ENCODE results near the gene SMAP2.

SMAP2 gene

DNA sequence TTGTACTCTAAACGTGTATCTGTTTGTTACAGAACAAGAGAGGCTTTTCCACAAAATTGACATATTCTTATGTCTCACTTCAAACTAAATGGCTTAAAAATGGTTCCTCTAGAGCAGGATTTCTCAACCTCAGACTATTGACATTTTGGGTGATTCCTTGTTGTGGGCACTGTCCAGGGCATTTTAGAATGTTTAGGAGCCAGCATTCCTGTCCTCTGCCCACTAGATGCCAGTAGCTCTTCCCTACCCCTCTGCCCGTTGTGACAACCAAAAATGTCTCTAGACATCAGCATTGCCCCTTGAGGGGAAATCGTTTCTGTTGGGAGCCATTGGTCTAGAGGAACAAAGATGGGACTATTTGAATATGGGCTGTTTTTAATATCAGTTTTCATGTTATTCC lies 17.3 kb downstream of the SMAP2 start:
- DNase-seq (ENCODE audit: low read depth in 2 of 2), result no peak

DNA sequence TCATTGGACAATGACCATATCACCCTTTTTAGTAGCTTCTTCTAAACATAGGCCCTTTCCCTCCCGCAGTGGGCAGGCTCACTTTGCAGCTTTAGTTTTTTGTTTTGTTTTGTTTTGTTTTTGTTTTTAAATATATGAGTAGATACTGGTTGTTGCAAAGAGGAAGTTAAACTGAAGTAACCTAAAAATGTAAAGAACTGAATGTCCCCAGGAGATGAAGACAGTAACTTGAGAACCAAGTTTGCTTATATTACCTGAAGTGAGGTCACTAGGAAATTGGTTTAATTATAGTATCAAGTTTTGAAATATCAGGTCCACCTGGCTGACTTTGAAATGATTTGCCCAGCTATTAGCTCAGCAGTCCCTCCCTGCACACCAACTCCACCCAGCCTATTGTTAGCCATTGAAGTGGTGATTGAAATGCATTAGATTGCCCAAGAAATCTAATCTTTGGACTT lies 18.2 kb downstream of the SMAP2 start:
- no peak for DNase-seq (ENCODE audit: low read depth in 2 of 2)

DNA sequence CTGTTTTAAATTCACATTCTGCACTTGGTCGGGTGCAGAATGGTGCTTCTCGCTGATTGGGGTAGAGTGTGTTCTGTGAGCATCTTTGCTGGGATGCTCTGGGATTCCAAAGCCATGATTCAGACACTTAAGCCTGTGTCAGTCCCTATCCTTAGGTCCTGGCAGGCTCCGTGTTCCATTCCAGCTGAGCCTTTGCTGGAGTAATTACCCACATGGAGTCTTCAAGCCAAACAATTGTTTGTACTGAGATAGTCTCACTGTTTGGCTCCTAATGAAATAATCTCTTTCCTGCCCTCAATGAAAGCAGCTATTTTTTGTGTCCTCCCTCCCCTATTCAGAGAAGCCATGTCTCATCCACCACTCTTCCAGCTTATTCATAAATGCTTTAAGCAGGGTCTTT lies 18.7 kb downstream of the SMAP2 start:
- no peak for DNase-seq (ENCODE audit: low read depth in 2 of 2)

DNA sequence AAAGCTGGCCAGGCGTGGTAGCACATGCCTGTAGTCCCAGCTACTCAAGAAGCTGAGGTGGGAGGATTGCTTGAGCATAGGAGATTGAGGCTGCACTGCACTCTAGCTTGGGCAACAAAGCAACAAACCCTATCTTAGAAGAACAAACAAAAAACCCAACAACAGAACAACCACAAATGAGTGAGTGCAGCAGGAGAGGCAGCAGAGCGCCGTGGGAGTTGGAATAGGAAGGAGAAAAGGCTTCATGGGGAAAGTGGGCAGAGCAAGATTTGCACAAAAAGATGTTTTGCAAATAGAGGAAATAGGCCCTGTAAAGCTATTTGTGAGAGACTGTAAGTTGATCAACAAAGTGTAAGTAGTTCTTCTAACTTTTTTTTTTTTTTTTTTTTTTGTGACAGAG lies 19.6 kb downstream of the SMAP2 start:
- DNase-seq (ENCODE audit: low read depth in 2 of 2), result no peak

DNA sequence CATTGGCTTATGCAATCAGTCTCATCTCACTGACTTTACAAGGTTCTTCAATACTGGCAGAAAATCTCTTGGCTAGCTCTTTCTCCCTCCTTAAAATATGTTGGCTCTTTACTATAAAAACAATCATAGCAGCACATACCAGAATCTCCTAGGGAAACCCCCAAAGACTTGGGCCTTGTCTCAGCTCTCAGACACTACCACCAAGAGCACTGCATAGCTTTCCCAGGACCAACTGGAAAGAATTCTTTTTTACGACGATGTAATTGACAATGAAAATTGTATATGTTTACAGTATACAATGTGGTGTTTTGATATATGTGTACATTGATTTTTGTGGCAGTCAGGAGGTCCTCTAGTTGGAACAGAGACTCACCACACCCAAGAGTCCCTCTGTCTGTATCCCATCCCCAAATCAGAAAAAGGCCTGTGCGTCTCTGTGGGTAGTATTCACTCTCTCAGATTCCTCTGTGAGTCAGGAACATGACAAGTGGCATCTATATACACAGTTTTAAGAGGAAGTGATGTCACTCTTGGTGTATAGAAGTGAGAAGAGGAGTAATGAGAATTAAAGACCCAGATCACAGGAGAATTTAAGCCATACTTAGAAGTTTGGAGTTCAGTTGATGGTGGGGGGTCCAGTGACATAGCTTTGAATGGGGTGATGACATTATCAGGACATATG lies 21.1 kb downstream of the SMAP2 start:
- no peak for DNase-seq (ENCODE audit: low read depth in 2 of 2)

DNA sequence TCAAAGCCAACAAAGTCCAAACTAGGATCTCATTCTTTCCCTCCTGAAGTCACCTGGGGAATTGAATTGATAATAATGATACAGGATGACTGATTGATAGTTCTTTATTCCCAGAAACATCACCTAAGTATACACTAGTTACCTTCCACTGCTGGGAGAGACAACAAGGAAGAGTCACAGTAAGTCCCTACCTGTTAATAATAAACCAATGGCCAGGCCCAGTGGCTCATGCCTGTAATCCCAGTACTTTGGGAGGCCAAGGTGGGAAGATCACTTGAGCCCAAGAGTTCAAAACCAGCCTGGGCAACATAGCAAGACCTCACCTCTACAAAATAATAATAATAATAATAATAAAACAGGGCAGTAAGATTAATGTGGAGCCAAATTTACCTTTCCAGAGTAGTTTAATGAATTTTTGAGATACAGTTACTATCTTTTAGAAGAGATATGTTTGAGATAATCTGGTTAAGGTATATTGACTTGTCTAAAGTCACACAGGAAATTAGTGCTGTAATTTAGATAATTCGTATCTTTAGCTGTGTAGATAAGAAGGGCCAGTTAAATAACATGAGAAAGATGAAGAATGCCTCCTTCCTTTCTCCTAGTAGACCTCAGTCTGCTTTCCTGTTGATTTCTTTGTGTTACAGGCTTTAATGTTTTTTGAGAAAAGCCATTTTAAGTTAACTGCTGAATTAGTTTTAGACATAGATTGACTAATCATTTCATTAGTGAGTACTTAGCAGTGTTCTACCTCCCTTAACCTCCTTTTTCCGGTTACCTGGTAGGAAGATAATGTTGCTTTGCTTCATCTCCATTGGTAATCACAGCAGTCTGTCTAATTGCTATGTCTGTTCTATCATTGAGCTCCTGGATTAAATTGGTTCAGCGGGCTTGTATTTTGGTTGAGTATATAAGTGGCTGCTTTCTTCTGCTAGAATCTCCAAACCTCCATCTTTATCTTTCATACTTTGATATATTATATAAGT lies 22.0 kb downstream of the SMAP2 start:
- no peak for DNase-seq (ENCODE audit: low read depth in 2 of 2)

DNA sequence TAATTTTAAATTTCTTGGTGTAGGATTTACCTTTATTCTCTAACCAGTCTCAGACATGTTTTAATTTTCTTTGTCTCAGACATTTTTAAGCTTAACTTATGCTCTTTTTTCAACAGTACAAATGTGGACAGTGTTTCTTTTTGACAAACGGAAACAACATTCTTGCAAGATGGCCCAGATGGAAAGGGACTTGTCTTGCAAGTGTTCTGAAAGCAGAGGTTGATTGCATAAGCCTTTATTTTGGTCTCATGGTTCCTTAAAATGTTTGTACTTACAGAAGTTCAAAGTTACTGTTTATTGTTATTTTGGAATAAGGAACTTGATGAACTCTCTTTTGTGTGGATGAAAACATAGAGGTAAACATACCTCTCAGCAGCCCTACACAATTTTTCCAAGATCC lies 22.9 kb downstream of the SMAP2 start:
- DNase-seq (ENCODE audit: low read depth in 2 of 2), result no peak

DNA sequence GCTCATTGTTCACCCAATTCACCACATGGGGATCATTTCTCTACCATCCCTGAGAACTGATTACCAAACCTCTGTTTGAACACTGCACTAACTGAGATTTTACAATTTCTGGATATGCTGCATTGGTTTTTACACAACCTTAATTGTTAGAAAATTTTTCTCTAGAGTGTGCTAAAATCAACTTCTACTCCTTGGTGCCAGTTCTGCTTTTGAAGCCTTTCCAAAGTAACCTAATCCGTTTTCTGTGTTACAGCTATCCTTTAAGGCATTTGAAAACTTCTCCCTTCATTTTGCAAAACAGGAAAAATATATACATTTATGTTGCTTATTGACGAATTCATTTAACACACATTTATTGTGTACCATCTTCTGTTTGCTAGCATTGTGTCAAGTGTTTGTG lies 23.7 kb downstream of the SMAP2 start:
- no peak for DNase-seq (ENCODE audit: low read depth in 2 of 2)

DNA sequence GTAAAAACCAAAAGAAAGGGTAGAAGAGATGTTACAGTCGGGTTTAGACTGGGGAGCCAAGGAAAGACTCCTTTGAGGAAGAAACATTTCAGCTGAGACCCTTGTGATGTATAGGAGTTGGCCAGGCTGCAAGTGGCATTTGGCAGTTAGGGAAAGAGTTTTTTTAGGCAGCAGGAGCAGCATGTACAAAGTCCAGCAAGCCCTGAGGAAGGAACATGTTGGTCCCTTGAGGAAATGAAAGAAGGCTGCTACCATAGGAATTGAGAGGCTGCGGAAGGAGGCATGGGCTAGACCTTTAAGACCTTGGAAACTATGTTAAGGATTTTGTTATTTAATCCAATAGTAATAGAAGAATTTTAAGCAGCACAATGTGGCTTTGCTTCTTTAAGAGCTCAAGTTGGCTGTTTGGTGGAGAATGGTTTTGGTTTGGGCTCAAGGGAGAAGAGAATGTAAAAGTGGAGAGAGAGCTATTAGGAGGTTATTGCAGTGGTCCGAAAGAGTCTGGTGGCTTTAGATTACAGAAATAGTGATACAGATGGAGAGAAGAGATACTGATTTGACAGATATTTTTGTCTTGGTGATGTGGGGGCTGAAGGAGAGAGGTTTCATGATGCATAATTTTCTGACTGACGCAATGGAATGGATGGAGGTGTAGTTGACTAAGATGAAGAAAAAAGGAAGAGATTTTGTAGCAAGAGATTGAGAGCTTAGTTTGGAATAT lies 26.6 kb downstream of the SMAP2 start:
- DNase-seq (ENCODE audit: low read depth in 2 of 2), result no peak

DNA sequence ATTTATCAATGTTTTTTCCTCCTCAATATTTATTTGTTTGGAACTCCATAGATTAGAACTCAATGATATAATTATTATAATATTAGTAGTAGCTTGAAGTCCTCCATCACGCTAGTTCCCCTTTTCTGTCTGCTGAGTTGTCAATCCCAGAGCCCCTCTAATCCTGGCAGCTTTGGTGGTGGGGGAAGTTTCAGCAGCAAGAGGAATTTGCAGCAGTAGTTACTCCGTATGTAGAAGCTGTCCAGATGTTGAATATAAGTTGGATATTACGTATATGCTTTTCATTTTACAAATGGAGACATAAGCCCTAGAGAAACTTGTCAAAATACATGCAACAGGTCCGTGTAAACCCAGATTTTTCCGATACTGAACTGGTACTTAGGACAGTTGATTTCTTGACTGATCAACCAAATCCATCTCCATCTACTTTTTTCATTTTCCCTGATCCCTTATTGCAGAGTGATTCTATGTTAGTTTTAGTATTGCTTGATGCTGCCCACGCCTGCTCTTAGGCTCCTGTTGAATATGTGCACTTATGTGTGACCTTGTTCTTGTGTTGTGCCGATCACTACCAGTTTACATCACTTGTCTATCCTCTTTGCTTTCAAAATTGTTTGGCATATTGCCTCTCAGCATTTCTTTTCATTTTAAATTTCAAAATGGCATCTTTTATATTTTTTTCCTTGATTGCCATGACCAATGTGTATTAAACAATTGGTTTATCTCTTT lies 28.1 kb downstream of the SMAP2 start:
- no peak for DNase-seq (ENCODE audit: low read depth in 2 of 2)

DNA sequence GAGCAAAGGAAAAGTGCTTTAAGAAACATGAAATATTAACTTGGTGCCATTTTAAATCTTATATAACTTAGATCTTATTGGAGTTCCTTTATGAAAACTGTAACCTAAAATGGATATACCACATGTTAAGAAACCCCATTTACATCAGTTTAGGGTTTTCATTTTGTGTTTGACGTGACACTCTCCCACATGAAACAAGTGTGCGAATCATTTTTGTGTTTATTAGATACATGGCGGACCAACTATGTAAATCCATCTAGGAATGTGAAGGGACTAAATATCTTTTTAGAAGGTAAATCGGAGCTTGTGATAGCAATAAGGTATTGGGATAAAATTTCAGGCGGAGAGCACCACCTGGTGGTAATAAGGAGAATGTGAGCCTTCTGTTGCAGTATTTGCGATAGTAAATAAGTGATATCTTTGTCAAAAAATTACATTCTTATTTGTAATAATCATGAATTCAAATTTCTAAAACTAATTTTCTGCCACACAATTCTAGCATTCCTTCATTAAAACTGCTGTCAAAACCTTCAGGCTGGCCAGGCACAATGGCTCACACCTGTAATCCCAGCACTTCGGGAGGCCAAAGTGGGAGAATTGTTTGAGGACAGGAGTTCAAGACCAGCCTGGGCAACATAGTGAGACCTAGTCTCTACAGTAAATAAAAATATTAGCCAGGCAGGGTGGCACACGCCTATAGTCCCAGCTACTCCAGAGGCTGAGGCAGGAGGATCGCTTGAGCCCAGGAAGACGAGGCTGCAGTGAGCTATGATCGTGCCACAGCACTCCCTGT lies 31.3 kb downstream of the SMAP2 start:
- no peak for DNase-seq (ENCODE audit: low read depth in 2 of 2)

DNA sequence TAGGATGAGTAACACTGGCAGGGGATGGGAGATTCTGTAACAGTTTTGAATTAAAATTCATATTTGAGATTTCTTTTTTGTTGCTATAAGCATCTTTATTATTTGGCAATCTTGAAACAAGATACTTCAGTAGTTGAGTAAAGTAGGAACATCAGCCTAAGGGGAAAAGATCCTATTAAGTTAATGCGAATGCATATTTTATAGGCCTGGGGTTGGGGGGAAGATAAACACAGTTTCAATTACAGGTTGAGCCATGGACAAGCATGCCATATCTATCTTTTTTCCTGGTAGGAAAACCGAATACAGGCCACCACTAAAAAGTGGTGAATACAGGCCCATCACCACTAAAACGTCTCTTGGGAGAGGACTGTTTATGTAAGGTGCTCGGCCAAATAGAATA lies 32.3 kb downstream of the SMAP2 start:
- DNase-seq (ENCODE audit: low read depth in 2 of 2), result no peak

DNA sequence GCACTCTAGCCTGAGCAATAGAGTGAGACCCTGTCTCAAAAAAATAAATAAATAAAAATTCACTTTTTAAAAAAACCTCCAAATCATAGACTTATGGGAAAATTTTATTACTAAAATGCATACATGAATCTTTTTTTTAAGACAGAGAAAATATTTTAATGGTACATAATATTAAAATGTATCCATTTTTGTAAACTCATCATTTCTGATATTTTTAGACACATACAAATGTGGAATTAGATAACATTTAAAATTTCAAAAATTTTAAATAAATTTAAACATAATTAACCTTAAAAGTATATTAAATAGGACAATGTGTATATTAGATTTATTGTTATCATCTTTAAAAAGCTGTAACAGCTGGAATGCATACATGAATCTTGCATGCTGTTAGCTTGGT lies 33.9 kb downstream of the SMAP2 start:
- no peak for DNase-seq (ENCODE audit: low read depth in 2 of 2)

DNA sequence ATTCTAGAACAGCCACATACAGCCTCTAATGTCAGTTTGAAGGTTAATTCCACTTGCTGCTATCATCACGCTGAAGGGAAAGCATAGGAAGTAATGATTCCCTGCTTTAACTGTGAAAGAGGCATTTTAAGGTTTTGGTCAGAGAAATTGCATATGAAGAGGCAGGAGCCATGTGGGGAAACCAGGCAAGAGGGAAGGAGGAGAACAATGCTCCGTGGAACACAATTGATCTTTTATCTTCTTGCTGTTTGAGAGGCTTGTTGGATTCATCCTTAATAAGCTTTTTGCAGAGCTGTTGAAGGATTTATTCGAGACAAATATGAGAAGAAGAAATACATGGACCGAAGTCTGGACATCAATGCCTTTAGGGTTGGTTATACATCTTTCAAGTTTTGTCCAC lies 35.9 kb downstream of the SMAP2 start:
- DNase-seq (ENCODE audit: low read depth in 2 of 2), result no peak

DNA sequence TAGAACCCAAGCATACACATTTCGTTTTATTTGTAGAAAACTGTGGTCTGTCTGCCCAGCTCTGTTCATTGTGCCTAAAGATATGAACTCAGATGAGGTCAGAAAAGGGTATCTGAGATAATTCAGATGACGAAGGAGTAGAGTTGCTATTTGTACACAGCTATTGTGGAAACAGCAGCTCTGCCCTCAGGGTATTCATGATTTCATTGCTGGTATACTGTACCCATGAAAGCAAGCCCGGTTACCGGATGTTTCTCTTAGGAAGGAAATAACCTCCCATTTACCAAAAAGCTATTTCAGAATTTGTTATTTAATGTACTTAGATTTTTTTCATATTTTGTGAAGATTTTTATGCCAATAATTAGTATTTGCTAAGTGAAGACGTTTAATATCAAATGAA lies 37.8 kb downstream of the SMAP2 start:
- no peak for DNase-seq (ENCODE audit: low read depth in 2 of 2)

DNA sequence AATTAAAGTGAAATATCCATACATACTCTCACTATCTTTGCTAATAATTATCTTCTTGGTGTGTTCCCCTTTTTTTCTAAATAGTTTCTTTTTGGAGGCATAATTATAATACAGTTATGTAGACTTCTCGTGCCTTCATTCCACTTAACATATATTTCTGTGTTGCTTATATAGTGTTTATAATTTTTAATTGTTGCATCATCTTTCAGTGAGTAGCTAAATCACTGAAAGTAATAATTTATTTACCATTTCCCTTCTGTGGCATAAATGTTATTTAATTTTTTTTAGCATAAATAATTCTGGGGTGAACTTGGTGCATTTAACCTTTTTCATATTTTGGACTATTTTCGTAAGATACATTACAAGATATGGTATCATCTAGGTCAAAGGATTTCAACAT lies 38.3 kb downstream of the SMAP2 start:
- DNase-seq (ENCODE audit: low read depth in 2 of 2), result no peak

DNA sequence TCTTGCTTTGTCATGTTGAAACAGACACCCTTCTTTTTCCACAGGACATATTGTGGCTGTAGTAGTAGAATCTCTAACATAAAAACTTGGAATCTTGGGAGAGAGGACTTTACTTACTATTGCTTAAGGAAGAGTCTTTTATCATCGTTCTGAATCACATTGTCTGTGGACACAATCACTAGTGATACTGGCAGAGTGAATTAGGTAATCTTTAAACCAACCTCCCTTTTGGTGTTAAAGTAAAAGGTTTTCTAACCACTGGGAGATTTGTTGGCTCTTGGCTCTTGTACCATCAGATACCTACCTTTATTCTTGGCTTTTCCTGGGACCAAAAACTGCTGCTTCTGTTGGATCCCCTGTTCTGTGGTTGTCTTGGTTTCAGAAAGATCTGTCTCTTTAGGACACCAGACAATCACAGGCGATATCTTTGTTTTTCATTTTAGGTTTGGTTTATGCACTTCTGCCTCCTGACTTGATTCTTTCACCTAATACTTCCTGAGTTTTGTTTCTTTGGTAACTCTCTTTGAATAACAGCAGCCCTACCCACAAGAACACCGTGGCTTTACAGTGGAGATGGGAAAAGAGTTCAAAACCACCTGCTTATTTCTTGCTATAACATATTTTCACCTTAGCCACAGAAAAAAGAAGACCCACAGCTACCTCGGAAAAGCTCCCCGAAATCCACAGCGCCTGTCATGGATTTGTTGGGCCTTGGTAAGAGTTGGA lies 40.2 kb downstream of the SMAP2 start:
- DNase-seq (ENCODE audit: low read depth in 2 of 2), result no peak

DNA sequence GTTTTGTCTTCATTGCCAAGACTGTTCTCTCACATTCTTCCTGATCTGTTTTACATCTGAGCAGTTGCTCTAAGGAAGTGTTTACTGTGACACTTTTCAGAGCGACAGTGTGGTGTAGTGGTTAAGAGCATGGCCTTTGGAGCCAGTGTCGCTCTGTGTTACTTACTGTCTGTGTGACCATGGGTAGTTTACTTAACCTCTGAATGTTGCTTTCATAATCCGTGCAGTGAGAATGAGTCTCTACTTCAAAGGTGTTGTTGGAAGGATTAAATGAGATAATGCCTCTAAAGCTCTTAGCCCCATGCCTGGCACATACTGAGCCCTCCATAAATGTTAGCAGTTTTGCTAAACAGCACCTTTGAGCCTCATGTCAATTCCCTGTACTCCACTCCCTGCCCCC lies 40.8 kb downstream of the SMAP2 start:
- DNase-seq (ENCODE audit: low read depth in 2 of 2), result no peak

DNA sequence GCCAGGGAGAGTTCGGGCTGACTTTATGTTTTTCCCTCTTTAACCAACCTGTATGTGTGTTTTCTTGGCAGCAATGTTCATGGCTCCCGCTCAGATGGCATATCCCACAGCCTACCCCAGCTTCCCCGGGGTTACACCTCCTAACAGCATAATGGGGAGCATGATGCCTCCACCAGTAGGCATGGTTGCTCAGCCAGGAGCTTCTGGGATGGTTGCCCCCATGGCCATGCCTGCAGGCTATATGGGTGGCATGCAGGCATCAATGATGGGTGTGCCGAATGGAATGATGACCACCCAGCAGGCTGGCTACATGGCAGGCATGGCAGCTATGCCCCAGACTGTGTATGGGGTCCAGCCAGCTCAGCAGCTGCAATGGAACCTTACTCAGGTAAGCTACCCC lies 43.2 kb downstream of the SMAP2 start:
- no peak for DNase-seq (ENCODE audit: low read depth in 2 of 2)
